NB4 (cell line): Measurements from ENCODE around the gene SEMA3B.

Source experiments
- MYC ChIP-seq: IDR thresholded peaks from 2 replicates; pipeline ENCODE4 v1.6.1; 2011; ENCODE audit warnings: low read depth, low read length
- TF ChIP-seq, protein P1 (sequence below): IDR thresholded peaks from one replicate; pipeline ENCODE4 v1.5.1; 2012; ENCODE audit warnings: low read depth, low read length
- TF ChIP-seq, protein P2 (sequence below): IDR thresholded peaks from 2 replicates; pipeline ENCODE4 v1.6.1; 2011; ENCODE audit warnings: low read depth, low read length

GRCh38 chr3:50320853-50321335, 51.9 kb downstream of the SEMA3B start:
- TF ChIP-seq, protein P1, sequence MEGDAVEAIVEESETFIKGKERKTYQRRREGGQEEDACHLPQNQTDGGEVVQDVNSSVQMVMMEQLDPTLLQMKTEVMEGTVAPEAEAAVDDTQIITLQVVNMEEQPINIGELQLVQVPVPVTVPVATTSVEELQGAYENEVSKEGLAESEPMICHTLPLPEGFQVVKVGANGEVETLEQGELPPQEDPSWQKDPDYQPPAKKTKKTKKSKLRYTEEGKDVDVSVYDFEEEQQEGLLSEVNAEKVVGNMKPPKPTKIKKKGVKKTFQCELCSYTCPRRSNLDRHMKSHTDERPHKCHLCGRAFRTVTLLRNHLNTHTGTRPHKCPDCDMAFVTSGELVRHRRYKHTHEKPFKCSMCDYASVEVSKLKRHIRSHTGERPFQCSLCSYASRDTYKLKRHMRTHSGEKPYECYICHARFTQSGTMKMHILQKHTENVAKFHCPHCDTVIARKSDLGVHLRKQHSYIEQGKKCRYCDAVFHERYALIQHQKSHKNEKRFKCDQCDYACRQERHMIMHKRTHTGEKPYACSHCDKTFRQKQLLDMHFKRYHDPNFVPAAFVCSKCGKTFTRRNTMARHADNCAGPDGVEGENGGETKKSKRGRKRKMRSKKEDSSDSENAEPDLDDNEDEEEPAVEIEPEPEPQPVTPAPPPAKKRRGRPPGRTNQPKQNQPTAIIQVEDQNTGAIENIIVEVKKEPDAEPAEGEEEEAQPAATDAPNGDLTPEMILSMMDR = no peak
- TF ChIP-seq, protein P2, sequence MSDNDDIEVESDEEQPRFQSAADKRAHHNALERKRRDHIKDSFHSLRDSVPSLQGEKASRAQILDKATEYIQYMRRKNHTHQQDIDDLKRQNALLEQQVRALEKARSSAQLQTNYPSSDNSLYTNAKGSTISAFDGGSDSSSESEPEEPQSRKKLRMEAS = peak; percentile 47; the same call in 1 of the 2 replicates
- no peak for TF ChIP-seq MYC
